ENCODE results near the gene RPL18A. TPM values are rescaled to one million over a fixed set of nuclear protein-coding genes. Genes with fewer than 3 reads are reported as not detected.

RPL18A gene
- total RNA-seq, 2 experiments from 2014 or later: 3,019 to 3,145 TPM

DNA sequence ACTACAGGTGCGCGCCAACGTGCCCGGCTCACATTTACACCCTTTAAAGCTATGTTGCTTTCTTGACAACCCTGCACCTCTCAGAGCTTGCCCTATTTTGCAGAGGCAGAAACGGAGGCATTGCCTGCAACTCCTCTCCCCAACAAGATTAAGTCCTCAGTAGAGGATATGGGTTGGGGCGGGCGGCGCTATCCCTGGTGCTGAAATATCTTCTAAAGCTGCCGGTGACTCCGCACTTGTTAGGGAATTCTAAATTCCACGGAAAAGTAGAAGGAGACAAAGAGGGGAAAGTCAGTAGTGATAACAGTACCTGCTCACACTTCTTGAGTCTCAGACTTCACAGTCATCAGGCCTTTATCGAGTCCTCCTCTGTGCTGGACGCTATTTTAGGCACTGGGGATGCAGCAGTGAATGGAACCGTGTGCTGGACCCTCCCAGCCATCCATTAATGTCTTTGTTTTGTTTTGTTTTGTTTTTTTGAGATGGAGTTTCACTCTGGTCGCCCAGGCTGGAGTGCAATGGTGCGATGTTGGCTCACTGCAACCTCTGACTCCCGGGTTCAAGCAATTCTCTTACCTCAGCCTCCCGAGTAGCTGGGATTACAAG, 30.0 kb downstream of the RPL18A start:
- Histone ChIP-seq H4K20me1 (ENCODE audit: insufficient read depth, low read length) (no peaks in the 10 kb centered on the region), H2AFZ (ENCODE audit: low read length) (no peak overlapping the region), H3K9me3 (ENCODE audit: low read length) (no peaks in the 10 kb centered on the region), H3K4me1 (ENCODE audit: insufficient read depth, low read length, poor library complexity, severe bottlenecking) (peaks cover 25% of the 10 kb centered on the region), H3K79me2 (ENCODE audit: insufficient read depth, low read depth, low read length) (no peaks in the 10 kb centered on the region), H3K27ac (ENCODE audit: low read depth, low read length, poor library complexity, severe bottlenecking) (no peak overlapping the region), H3K9me2 (ENCODE audit: insufficient read depth, low read length) (no peaks in the 10 kb centered on the region), H3K36me3 (ENCODE audit: insufficient read depth, low read length) (no peaks in the 10 kb centered on the region), H3K4me2 (ENCODE audit: low read length) (no peak overlapping the region), H3K4me3 (ENCODE audit: low read depth, low read length, poor library complexity, severe bottlenecking) (no peak overlapping the region)
- ChIA-PET POLR2A (interaction anchor here (1.0 kb wide), 1 partner anchor 29 kb away, joined by 3 read pairs; no protein-coding TSS in a partner anchor), CTCF (ENCODE audit: unreplicated experiment) (no interaction called here)
- TF ChIP-seq, protein P1, sequence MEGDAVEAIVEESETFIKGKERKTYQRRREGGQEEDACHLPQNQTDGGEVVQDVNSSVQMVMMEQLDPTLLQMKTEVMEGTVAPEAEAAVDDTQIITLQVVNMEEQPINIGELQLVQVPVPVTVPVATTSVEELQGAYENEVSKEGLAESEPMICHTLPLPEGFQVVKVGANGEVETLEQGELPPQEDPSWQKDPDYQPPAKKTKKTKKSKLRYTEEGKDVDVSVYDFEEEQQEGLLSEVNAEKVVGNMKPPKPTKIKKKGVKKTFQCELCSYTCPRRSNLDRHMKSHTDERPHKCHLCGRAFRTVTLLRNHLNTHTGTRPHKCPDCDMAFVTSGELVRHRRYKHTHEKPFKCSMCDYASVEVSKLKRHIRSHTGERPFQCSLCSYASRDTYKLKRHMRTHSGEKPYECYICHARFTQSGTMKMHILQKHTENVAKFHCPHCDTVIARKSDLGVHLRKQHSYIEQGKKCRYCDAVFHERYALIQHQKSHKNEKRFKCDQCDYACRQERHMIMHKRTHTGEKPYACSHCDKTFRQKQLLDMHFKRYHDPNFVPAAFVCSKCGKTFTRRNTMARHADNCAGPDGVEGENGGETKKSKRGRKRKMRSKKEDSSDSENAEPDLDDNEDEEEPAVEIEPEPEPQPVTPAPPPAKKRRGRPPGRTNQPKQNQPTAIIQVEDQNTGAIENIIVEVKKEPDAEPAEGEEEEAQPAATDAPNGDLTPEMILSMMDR (conservative IDR thresholded peaks at IDR 0.05; ENCODE audit: low read length): no peak
- no peak for TF ChIP-seq EZH2phosphoT487 (IDR thresholded peaks at IDR 0.05; ENCODE audit: borderline replicate concordance, low read depth, low read length)
- intact Hi-C loops (cut with micrococcal nuclease; ENCODE audit: unreplicated experiment): no loop called here
- no TSS peak for BruUV-seq (replicated peaks)
- no peak for DNase-seq (ENCODE audit: low spot score)

DNA sequence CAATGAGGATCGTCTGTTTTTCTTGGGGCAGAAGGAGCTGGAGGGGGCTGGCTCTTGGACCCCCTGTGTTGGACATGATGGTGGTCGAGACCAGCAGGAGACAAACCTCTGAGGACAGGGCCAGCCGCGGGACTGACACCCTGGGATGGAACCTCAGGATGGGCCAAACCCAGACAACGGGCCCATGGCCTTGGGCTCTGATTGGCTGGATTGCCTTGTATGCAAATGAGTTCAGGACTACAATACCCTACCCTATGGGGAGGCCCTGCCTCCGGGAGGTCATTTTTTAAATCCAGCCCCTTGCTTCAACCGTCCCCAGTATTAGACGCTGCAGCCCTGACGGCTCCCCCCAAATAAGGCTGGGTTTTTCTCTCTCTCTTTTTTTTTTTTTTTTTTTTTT, 34.1 kb downstream of the RPL18A start:
- TF ChIP-seq, protein P1 (conservative IDR thresholded peaks at IDR 0.05; ENCODE audit: low read length): no peak
- no peak for TF ChIP-seq EZH2phosphoT487 (IDR thresholded peaks at IDR 0.05; ENCODE audit: borderline replicate concordance, low read depth, low read length)
- Histone ChIP-seq H2AFZ (ENCODE audit: low read length) (no peak overlapping the region), H3K36me3 (ENCODE audit: insufficient read depth, low read length) (no peaks in the 10 kb centered on the region), H3K9me2 (ENCODE audit: insufficient read depth, low read length) (no peaks in the 10 kb centered on the region), H4K20me1 (ENCODE audit: insufficient read depth, low read length) (no peaks in the 10 kb centered on the region), H3K79me2 (ENCODE audit: insufficient read depth, low read depth, low read length) (no peaks in the 10 kb centered on the region), H3K27ac (ENCODE audit: low read depth, low read length, poor library complexity, severe bottlenecking) (no peak overlapping the region), H3K4me2 (ENCODE audit: low read length) (no peak overlapping the region), H3K9me3 (ENCODE audit: low read length) (no peaks in the 10 kb centered on the region), H3K4me3 (ENCODE audit: low read depth, low read length, poor library complexity, severe bottlenecking) (no peak overlapping the region), H3K4me1 (ENCODE audit: insufficient read depth, low read length, poor library complexity, severe bottlenecking) (no peaks in the 10 kb centered on the region)
- no TSS peak for BruUV-seq (replicated peaks)
- DNase-seq (ENCODE audit: low spot score): no peak
- CTCF ChIA-PET (ENCODE audit: unreplicated experiment): no interaction called here
- POLR2A ChIA-PET: no interaction called here
- intact Hi-C loops (cut with micrococcal nuclease; ENCODE audit: unreplicated experiment): no loop called here

DNA sequence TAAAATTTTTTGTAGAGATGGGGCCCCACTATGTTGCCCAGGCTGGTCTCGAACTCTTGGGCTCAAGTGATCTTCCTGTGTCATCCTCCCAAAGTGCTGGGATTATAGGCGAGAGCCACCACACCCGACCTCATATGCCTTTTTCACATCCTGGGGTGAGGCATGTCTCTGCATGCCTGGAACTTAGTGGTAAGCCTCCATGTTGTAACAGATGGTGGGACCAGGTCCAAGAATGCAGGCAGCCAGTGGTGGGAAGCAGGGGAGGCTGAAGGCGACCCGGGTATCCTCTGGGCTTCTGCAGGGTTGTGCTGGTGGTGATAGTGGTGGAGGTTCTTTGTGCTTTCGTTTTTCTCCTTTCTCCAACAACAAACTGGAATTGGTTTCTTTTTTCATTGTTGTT, 43.0 kb downstream of the RPL18A start:
- no peak overlapping the region for H3K27ac ChIP-seq (ENCODE audit: low read depth, low read length, poor library complexity, severe bottlenecking)
- no peaks in the 10 kb centered on the region for H3K79me2 ChIP-seq (ENCODE audit: insufficient read depth, low read depth, low read length)
- H4K20me1 ChIP-seq (ENCODE audit: insufficient read depth, low read length): no peaks in the 10 kb centered on the region
- no peak overlapping the region for H2AFZ ChIP-seq (ENCODE audit: low read length)
- H3K9me2 ChIP-seq (ENCODE audit: insufficient read depth, low read length): no peaks in the 10 kb centered on the region
- no peak overlapping the region for H3K4me3 ChIP-seq (ENCODE audit: low read depth, low read length, poor library complexity, severe bottlenecking)
- DNase-seq (ENCODE audit: low spot score): no peak
- TF ChIP-seq, protein P1 (conservative IDR thresholded peaks at IDR 0.05; ENCODE audit: low read length): no peak
- no peak for TF ChIP-seq EZH2phosphoT487 (IDR thresholded peaks at IDR 0.05; ENCODE audit: borderline replicate concordance, low read depth, low read length)
- intact Hi-C loops (cut with micrococcal nuclease; ENCODE audit: unreplicated experiment): no loop called here
- H3K36me3 ChIP-seq (ENCODE audit: insufficient read depth, low read length): no peaks in the 10 kb centered on the region
- no peak overlapping the region for H3K4me2 ChIP-seq (ENCODE audit: low read length)
- POLR2A ChIA-PET: no interaction called here
- CTCF ChIA-PET (ENCODE audit: unreplicated experiment): no interaction called here
- H3K9me3 ChIP-seq (ENCODE audit: low read length): no peaks in the 10 kb centered on the region
- H3K4me1 ChIP-seq (ENCODE audit: insufficient read depth, low read length, poor library complexity, severe bottlenecking): no peaks in the 10 kb centered on the region
- BruUV-seq (replicated peaks): no TSS peak

All from OCI-LY7 (cell line).